Measurements from ENCODE around the gene ITSN1. TPM values are rescaled to one million over a fixed set of nuclear protein-coding genes. Genes with fewer than 3 reads are reported as not detected.

Gene ITSN1
- total and polyA plus RNA-seq, 2 experiments from 2014 or later, result 77.9 to 95.7 TPM

DNA sequence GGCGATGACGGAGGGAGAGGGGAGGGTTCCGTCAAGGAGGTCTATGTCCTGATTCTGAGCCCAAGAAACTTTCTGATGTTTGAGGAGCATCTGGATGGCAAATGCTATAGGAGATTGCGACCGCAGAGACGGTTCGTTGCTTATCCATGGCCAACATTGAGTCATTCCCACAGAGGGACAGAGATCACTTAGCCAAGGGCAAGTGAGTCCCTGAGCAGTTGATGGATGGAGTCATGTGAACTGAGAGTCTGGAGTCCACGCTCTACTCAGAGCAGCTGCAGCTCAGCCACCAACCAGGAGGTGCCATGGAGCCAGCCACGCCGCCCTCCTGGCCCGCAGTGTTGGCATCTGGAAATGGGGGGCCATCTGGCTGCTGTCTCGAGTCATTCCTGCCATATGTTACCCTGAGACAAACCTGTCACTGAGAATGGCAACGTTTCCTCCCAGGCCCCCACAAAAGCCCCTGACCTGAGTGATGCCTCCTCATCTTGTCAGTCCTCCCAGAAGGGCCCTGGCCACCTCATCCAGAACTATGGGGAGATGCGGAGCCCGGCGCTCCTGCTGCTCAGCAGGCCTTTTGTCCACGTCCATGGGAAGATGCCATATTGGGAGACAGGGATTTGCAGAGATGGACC is 214.7 kb downstream of the ITSN1 start:
- Mint-ChIP-seq H3K4me3 (no peak overlapping the region), H3K27me3 (ENCODE audit: insufficient read depth, low read depth, poor library complexity) (peaks cover 3% of the 10 kb centered on the region), H3K9me3 (no peaks in the 10 kb centered on the region), H3K27ac (no peak overlapping the region), H3K36me3 (ENCODE audit: low read depth) (no peaks in the 10 kb centered on the region), H3K4me1 (peaks cover 14% of the 10 kb centered on the region)
- 0 out of 2 replicates have a peak, but pooled peaks cover 6% of the 10 kb centered on the region for H3K9me2 ChIP-seq (ENCODE audit: insufficient read depth)
- H3K4me3 ChIP-seq, result no peak overlapping the region
- no peaks in the 10 kb centered on the region for H3K79me2 ChIP-seq (replicated peaks; ENCODE audit: insufficient read depth)
- TF ChIP-seq, protein P1, sequence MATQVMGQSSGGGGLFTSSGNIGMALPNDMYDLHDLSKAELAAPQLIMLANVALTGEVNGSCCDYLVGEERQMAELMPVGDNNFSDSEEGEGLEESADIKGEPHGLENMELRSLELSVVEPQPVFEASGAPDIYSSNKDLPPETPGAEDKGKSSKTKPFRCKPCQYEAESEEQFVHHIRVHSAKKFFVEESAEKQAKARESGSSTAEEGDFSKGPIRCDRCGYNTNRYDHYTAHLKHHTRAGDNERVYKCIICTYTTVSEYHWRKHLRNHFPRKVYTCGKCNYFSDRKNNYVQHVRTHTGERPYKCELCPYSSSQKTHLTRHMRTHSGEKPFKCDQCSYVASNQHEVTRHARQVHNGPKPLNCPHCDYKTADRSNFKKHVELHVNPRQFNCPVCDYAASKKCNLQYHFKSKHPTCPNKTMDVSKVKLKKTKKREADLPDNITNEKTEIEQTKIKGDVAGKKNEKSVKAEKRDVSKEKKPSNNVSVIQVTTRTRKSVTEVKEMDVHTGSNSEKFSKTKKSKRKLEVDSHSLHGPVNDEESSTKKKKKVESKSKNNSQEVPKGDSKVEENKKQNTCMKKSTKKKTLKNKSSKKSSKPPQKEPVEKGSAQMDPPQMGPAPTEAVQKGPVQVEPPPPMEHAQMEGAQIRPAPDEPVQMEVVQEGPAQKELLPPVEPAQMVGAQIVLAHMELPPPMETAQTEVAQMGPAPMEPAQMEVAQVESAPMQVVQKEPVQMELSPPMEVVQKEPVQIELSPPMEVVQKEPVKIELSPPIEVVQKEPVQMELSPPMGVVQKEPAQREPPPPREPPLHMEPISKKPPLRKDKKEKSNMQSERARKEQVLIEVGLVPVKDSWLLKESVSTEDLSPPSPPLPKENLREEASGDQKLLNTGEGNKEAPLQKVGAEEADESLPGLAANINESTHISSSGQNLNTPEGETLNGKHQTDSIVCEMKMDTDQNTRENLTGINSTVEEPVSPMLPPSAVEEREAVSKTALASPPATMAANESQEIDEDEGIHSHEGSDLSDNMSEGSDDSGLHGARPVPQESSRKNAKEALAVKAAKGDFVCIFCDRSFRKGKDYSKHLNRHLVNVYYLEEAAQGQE (IDR thresholded peaks at IDR 0.05; ENCODE audit: unreplicated experiment), result no peak
- TF ChIP-seq JUNB (IDR thresholded peaks at IDR 0.05; ENCODE audit: unreplicated experiment), result no peak
- TF ChIP-seq, protein P2, sequence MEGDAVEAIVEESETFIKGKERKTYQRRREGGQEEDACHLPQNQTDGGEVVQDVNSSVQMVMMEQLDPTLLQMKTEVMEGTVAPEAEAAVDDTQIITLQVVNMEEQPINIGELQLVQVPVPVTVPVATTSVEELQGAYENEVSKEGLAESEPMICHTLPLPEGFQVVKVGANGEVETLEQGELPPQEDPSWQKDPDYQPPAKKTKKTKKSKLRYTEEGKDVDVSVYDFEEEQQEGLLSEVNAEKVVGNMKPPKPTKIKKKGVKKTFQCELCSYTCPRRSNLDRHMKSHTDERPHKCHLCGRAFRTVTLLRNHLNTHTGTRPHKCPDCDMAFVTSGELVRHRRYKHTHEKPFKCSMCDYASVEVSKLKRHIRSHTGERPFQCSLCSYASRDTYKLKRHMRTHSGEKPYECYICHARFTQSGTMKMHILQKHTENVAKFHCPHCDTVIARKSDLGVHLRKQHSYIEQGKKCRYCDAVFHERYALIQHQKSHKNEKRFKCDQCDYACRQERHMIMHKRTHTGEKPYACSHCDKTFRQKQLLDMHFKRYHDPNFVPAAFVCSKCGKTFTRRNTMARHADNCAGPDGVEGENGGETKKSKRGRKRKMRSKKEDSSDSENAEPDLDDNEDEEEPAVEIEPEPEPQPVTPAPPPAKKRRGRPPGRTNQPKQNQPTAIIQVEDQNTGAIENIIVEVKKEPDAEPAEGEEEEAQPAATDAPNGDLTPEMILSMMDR (conservative IDR thresholded peaks at IDR 0.05; ENCODE audit: low read depth in 2 of 2), result no peak
- TF ChIP-seq STAT1 (IDR thresholded peaks at IDR 0.05; ENCODE audit: unreplicated experiment), result no peak
- TF ChIP-seq POLR2AphosphoS5 (IDR thresholded peaks at IDR 0.05; ENCODE audit: low read depth), result no peak
- TF ChIP-seq, protein P3, sequence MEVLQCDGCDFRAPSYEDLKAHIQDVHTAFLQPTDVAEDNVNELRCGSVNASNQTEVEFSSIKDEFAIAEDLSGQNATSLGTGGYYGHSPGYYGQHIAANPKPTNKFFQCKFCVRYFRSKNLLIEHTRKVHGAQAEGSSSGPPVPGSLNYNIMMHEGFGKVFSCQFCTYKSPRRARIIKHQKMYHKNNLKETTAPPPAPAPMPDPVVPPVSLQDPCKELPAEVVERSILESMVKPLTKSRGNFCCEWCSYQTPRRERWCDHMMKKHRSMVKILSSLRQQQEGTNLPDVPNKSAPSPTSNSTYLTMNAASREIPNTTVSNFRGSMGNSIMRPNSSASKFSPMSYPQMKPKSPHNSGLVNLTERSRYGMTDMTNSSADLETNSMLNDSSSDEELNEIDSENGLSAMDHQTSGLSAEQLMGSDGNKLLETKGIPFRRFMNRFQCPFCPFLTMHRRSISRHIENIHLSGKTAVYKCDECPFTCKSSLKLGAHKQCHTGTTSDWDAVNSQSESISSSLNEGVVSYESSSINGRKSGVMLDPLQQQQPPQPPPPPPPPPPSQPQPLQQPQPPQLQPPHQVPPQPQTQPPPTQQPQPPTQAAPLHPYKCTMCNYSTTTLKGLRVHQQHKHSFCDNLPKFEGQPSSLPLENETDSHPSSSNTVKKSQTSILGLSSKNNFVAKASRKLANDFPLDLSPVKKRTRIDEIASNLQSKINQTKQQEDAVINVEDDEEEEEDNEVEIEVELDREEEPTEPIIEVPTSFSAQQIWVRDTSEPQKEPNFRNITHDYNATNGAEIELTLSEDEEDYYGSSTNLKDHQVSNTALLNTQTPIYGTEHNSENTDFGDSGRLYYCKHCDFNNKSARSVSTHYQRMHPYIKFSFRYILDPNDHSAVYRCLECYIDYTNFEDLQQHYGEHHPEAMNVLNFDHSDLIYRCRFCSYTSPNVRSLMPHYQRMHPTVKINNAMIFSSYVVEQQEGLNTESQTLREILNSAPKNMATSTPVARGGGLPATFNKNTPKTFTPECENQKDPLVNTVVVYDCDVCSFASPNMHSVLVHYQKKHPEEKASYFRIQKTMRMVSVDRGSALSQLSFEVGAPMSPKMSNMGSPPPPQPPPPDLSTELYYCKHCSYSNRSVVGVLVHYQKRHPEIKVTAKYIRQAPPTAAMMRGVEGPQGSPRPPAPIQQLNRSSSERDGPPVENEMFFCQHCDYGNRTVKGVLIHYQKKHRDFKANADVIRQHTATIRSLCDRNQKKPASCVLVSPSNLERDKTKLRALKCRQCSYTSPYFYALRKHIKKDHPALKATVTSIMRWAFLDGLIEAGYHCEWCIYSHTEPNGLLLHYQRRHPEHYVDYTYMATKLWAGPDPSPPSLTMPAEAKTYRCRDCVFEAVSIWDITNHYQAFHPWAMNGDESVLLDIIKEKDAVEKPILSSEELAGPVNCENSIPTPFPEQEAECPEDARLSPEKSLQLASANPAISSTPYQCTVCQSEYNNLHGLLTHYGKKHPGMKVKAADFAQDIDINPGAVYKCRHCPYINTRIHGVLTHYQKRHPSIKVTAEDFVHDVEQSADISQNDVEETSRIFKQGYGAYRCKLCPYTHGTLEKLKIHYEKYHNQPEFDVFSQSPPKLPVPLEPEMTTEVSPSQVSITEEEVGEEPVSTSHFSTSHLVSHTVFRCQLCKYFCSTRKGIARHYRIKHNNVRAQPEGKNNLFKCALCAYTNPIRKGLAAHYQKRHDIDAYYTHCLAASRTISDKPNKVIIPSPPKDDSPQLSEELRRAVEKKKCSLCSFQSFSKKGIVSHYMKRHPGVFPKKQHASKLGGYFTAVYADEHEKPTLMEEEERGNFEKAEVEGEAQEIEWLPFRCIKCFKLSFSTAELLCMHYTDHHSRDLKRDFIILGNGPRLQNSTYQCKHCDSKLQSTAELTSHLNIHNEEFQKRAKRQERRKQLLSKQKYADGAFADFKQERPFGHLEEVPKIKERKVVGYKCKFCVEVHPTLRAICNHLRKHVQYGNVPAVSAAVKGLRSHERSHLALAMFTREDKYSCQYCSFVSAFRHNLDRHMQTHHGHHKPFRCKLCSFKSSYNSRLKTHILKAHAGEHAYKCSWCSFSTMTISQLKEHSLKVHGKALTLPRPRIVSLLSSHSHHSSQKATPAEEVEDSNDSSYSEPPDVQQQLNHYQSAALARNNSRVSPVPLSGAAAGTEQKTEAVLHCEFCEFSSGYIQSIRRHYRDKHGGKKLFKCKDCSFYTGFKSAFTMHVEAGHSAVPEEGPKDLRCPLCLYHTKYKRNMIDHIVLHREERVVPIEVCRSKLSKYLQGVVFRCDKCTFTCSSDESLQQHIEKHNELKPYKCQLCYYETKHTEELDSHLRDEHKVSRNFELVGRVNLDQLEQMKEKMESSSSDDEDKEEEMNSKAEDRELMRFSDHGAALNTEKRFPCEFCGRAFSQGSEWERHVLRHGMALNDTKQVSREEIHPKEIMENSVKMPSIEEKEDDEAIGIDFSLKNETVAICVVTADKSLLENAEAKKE (CRISPR knock-in tag; IDR thresholded peaks at IDR 0.05), result no peak
- no peak for TF ChIP-seq NANOG (IDR thresholded peaks at IDR 0.05; ENCODE audit: borderline replicate concordance)
- no peak for TF ChIP-seq ZNF331 (CRISPR knock-in tag; IDR thresholded peaks at IDR 0.05; ENCODE audit: low read depth)
- no peak for TF ChIP-seq EZH2 (IDR thresholded peaks at IDR 0.05; ENCODE audit: low read depth, unreplicated experiment)
- no peak for TF ChIP-seq CREB1 (CRISPR knock-in tag; IDR thresholded peaks at IDR 0.05; ENCODE audit: low read depth)
- no peaks in the 10 kb centered on the region for H3F3A ChIP-seq (replicated peaks; ENCODE audit: low read depth)
- H3K36me3 ChIP-seq (ENCODE audit: insufficient read depth), result no peaks in the 10 kb centered on the region
- no peak for ATAC-seq
- DNase-seq (ENCODE audit: low spot score), result no peak
- no peak overlapping the region for H2AFZ ChIP-seq
- H3K27ac ChIP-seq (ENCODE audit: low read depth), result no peak overlapping the region
- peaks cover 13% of the 10 kb centered on the region for H3K4me1 ChIP-seq (ENCODE audit: insufficient read depth)
- no peaks in the 10 kb centered on the region for H3K27me3 ChIP-seq (ENCODE audit: insufficient read depth)
- no peaks in the 10 kb centered on the region for H4K20me1 ChIP-seq (replicated peaks; ENCODE audit: insufficient read depth)
- no peak overlapping the region for H3K4me2 ChIP-seq
